WTC11 (cell line): ENCODE results near the gene DSE. TPM values are rescaled to one million over a fixed set of nuclear protein-coding genes. Genes with fewer than 3 reads are reported as not detected.

Experiments used
- ATAC-seq: fragments of 200-7000 bp; cut with Tn5 transposase; 2 replicates; pipeline ENCODE4 v1.10.0; 2021; ENCODE audit warnings: mild to moderate bottlenecking, moderate library complexity
- CTCF ChIA-PET: fragments of 300-600 bp; sonication (Branson Sonifier 250); formaldehyde crosslinking; loops from one replicate; lab custom pipeline; 2021; ENCODE audit warnings: antibody characterized with exemption; lab: Charles Lee
- POLR2A ChIA-PET: fragments of 350-600 bp; sonication (Branson Sonifier 250); formaldehyde crosslinking; loops from one replicate; lab custom pipeline; 2021; ENCODE audit warnings: antibody characterized with exemption; lab: Charles Lee
- DNase-seq: peaks from one replicate; pipeline ENCODE4 v3.0.0; 2021; ENCODE audit warnings: low spot score
- H3K27ac Mint-ChIP-seq: 2 replicates; pipeline ENCODE4 v1.8.0; 2021; ENCODE audit warnings: mixed read lengths
- H3K27me3 Mint-ChIP-seq: 2 replicates; pipeline ENCODE4 v1.8.0; 2021; ENCODE audit warnings: low read depth, mild to moderate bottlenecking, moderate library complexity, mixed read lengths
- H3K36me3 Mint-ChIP-seq: 2 replicates; pipeline ENCODE4 v1.8.0; 2021; ENCODE audit warnings: mixed read lengths
- H3K4me1 Mint-ChIP-seq: 2 replicates; pipeline ENCODE4 v1.8.0; 2022; ENCODE audit warnings: mixed read lengths
- H3K4me3 Mint-ChIP-seq: 2 replicates; pipeline ENCODE4 v1.8.0; 2021; ENCODE audit warnings: mild to moderate bottlenecking, moderate library complexity, mixed read lengths
- H3K9me3 Mint-ChIP-seq: 2 replicates; pipeline ENCODE4 v1.8.0; 2021; ENCODE audit warnings: mixed read lengths
- CREM ChIP-seq: sonication (generic); formaldehyde crosslinking; IDR thresholded peaks from 2 replicates; pipeline ENCODE4 v1.8.1; 2022; ENCODE audit warnings: mild to moderate bottlenecking, missing genetic modification reagents, moderate library complexity
- ELF4 ChIP-seq: sonication (generic); formaldehyde crosslinking; IDR thresholded peaks from 2 replicates; pipeline ENCODE4 v1.8.1; 2022; ENCODE audit warnings: low read depth, mild to moderate bottlenecking, moderate library complexity, missing genetic modification reagents
- GABPB1 ChIP-seq: sonication (generic); formaldehyde crosslinking; IDR thresholded peaks from 2 replicates; pipeline ENCODE4 v1.8.1; 2023; ENCODE audit warnings: mild to moderate bottlenecking, missing genetic modification reagents
- NFATC4 ChIP-seq: fragments of 250-450 bp; sonication (Bioruptor Pico); IDR thresholded peaks from 2 replicates; pipeline ENCODE4 v1.9.0; 2021; ENCODE audit warnings: mild to moderate bottlenecking
- NR1H2 ChIP-seq: sonication (generic); formaldehyde crosslinking; IDR thresholded peaks from 2 replicates; pipeline ENCODE4 v1.9.0; 2021; ENCODE audit warnings: mild to moderate bottlenecking, moderate library complexity, missing genetic modification reagents
- NR2C2 ChIP-seq: sonication (generic); formaldehyde crosslinking; IDR thresholded peaks from 2 replicates; pipeline ENCODE4 v1.8.0; 2022; ENCODE audit warnings: mild to moderate bottlenecking, missing genetic modification reagents
- NR3C1 ChIP-seq: sonication (generic); formaldehyde crosslinking; conservative IDR thresholded peaks from 2 replicates; pipeline ENCODE4 v1.8.1; 2023; ENCODE audit warnings: low read depth, mild to moderate bottlenecking, missing genetic modification reagents
- PRRX2 ChIP-seq: fragments of 250-450 bp; sonication (Bioruptor Pico); IDR thresholded peaks from 2 replicates; pipeline ENCODE4 v1.8.0; 2021; ENCODE audit warnings: mild to moderate bottlenecking
- RORB ChIP-seq: fragments of 250-450 bp; sonication (Bioruptor Pico); IDR thresholded peaks from 2 replicates; pipeline ENCODE4 v1.9.0; 2021; ENCODE audit warnings: mild to moderate bottlenecking
- TEAD1 ChIP-seq: sonication (generic); formaldehyde crosslinking; IDR thresholded peaks from 2 replicates; pipeline ENCODE4 v1.8.0; 2022; ENCODE audit warnings: mild to moderate bottlenecking, missing genetic modification reagents
- ZBTB21 ChIP-seq: sonication (generic); formaldehyde crosslinking; IDR thresholded peaks from 2 replicates; pipeline ENCODE4 v1.8.1; 2023; ENCODE audit warnings: mild to moderate bottlenecking, missing genetic modification reagents, borderline replicate concordance
- ZNF232 ChIP-seq: sonication (generic); formaldehyde crosslinking; IDR thresholded peaks from 2 replicates; pipeline ENCODE4 v1.8.0; 2022; ENCODE audit warnings: mild to moderate bottlenecking, missing genetic modification reagents
- ZNF263 ChIP-seq: sonication (generic); formaldehyde crosslinking; IDR thresholded peaks from 2 replicates; pipeline ENCODE4 v1.8.1; 2022; ENCODE audit warnings: low read depth, mild to moderate bottlenecking, moderate library complexity, missing genetic modification reagents
- ZNF396 ChIP-seq: fragments of 250-450 bp; sonication (Bioruptor Pico); IDR thresholded peaks from 2 replicates; pipeline ENCODE4 v1.8.0; 2021; ENCODE audit warnings: mild to moderate bottlenecking, moderate library complexity, borderline replicate concordance
- ZNF423 ChIP-seq: fragments of 250-450 bp; sonication (Bioruptor Pico); IDR thresholded peaks from 2 replicates; pipeline ENCODE4 v2.1.2; 2022; ENCODE audit warnings: mild to moderate bottlenecking, moderate library complexity
- total RNA-seq: library from RNA; stranded (reverse); gene quantifications from 3 replicates; pipeline ENCODE4 v1.2.3, GENCODE V29; 2021
- TF ChIP-seq, protein P1 (sequence below): sonication (generic); formaldehyde crosslinking; IDR thresholded peaks from 2 replicates; pipeline ENCODE4 v1.8.0; 2022; ENCODE audit warnings: mild to moderate bottlenecking, missing genetic modification reagents
- TF ChIP-seq, protein P2 (sequence below): sonication (generic); formaldehyde crosslinking; IDR thresholded peaks from 2 replicates; pipeline ENCODE4 v1.8.1; 2023; ENCODE audit warnings: mild to moderate bottlenecking, missing genetic modification reagents, moderate library complexity
- TF ChIP-seq, protein P3 (sequence below): fragments of 200-600 bp; IDR thresholded peaks from 2 replicates; pipeline ENCODE4 v1.8.0; 2022; ENCODE audit warnings: antibody characterized with exemption
- TF ChIP-seq, protein P4 (sequence below): sonication (generic); formaldehyde crosslinking; IDR thresholded peaks from 2 replicates; pipeline ENCODE4 v1.8.0; 2023; ENCODE audit warnings: mild to moderate bottlenecking, missing genetic modification reagents
- TF ChIP-seq, protein P5 (sequence below): sonication (generic); formaldehyde crosslinking; IDR thresholded peaks from 2 replicates; pipeline ENCODE4 v1.8.0; 2022; ENCODE audit warnings: mild to moderate bottlenecking, missing genetic modification reagents
- TF ChIP-seq, protein P6 (sequence below): sonication (generic); formaldehyde crosslinking; conservative IDR thresholded peaks from 2 replicates; pipeline ENCODE4 v1.8.1; 2022; ENCODE audit warnings: mild to moderate bottlenecking, missing genetic modification reagents
- TF ChIP-seq, protein P7 (sequence below): sonication (generic); formaldehyde crosslinking; IDR thresholded peaks from 2 replicates; pipeline ENCODE4 v1.8.1; 2023; ENCODE audit warnings: mild to moderate bottlenecking, missing genetic modification reagents

Gene DSE
- total RNA-seq, 1 experiment from 2014 or later = 78.3 TPM

DNA sequence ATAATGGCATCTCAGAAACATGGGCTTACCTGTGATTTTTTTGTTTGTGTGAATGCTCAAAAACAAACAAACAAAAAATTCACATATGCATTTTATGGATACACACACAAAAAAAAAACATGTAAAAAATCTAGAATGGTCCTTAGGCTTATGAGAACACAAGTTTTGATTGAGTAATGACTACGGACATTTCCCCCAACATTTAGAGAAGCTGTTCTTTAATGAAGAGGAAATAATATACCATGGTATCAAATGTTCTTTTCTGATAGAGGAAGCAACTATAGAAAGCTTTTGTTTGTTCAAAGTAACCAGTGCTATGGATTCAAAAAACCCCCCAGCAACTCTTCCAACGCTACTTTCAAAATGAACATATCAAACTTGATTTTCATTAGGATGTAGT lies 81.8 kb downstream of the DSE start:
- Mint-ChIP-seq H3K4me1 (peaks cover 11% of the 10 kb centered on the region), H3K9me3 (no peaks in the 10 kb centered on the region), H3K4me3 (no peak overlapping the region), H3K27me3 (peaks cover 7% of the 10 kb centered on the region; the same call in 1 of the 2 replicates), H3K36me3 (no peaks in the 10 kb centered on the region), H3K27ac (no peak overlapping the region)
- ATAC-seq (no peak), DNase-seq (no peak)
- TF ChIP-seq, protein P1, sequence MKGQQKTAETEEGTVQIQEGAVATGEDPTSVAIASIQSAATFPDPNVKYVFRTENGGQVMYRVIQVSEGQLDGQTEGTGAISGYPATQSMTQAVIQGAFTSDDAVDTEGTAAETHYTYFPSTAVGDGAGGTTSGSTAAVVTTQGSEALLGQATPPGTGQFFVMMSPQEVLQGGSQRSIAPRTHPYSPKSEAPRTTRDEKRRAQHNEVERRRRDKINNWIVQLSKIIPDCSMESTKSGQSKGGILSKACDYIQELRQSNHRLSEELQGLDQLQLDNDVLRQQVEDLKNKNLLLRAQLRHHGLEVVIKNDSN = no peak
- TF ChIP-seq ZNF232 (CRISPR knock-in tag) = no peak
- no peak for TF ChIP-seq NFATC4 (CRISPR knock-in tag)
- no peak for TF ChIP-seq RORB (CRISPR knock-in tag)
- TF ChIP-seq ELF4 = no peak
- TF ChIP-seq ZNF396 = no peak
- TF ChIP-seq, protein P2, sequence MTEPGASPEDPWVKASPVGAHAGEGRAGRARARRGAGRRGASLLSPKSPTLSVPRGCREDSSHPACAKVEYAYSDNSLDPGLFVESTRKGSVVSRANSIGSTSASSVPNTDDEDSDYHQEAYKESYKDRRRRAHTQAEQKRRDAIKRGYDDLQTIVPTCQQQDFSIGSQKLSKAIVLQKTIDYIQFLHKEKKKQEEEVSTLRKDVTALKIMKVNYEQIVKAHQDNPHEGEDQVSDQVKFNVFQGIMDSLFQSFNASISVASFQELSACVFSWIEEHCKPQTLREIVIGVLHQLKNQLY (CRISPR knock-in tag) = no peak
- TF ChIP-seq ZNF423 (CRISPR knock-in tag) = no peak
- no peak for TF ChIP-seq TEAD1
- TF ChIP-seq PRRX2 (CRISPR knock-in tag) = no peak
- TF ChIP-seq, protein P3, sequence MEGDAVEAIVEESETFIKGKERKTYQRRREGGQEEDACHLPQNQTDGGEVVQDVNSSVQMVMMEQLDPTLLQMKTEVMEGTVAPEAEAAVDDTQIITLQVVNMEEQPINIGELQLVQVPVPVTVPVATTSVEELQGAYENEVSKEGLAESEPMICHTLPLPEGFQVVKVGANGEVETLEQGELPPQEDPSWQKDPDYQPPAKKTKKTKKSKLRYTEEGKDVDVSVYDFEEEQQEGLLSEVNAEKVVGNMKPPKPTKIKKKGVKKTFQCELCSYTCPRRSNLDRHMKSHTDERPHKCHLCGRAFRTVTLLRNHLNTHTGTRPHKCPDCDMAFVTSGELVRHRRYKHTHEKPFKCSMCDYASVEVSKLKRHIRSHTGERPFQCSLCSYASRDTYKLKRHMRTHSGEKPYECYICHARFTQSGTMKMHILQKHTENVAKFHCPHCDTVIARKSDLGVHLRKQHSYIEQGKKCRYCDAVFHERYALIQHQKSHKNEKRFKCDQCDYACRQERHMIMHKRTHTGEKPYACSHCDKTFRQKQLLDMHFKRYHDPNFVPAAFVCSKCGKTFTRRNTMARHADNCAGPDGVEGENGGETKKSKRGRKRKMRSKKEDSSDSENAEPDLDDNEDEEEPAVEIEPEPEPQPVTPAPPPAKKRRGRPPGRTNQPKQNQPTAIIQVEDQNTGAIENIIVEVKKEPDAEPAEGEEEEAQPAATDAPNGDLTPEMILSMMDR = no peak
- no peak for TF ChIP-seq ZNF263 (CRISPR knock-in tag)
- POLR2A ChIA-PET = no interaction called here
- CTCF ChIA-PET = interaction anchor here (0.8 kb wide), 1 partner anchor 165 kb away, joined by 3 read pairs; no protein-coding TSS in a partner anchor

DNA sequence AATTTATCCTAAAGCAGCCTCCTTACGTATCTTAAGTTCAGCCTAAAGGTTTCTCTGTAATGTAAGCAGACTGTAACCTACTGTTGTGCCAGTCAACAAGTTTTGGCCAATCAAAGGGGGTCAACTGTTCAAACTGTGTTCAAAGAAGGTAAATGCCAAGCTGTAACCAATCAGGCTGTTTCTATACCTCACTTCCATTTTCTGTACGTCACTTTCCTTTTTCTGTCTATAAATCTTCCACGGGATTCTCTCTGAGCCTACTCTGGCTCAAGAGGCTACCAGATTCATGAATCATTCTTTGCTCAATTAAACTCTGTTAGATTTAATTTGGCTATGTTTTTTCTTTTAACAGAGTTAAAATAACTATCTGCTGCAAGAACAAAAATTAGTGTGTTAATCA lies 85.4 kb downstream of the DSE start:
- no peaks in the 10 kb centered on the region for H3K9me3 Mint-ChIP-seq
- H3K27me3 Mint-ChIP-seq = peaks cover 35% of the 10 kb centered on the region
- ATAC-seq (no peak), DNase-seq (no peak)
- no peak overlapping the region for H3K27ac Mint-ChIP-seq
- TF ChIP-seq, protein P4, sequence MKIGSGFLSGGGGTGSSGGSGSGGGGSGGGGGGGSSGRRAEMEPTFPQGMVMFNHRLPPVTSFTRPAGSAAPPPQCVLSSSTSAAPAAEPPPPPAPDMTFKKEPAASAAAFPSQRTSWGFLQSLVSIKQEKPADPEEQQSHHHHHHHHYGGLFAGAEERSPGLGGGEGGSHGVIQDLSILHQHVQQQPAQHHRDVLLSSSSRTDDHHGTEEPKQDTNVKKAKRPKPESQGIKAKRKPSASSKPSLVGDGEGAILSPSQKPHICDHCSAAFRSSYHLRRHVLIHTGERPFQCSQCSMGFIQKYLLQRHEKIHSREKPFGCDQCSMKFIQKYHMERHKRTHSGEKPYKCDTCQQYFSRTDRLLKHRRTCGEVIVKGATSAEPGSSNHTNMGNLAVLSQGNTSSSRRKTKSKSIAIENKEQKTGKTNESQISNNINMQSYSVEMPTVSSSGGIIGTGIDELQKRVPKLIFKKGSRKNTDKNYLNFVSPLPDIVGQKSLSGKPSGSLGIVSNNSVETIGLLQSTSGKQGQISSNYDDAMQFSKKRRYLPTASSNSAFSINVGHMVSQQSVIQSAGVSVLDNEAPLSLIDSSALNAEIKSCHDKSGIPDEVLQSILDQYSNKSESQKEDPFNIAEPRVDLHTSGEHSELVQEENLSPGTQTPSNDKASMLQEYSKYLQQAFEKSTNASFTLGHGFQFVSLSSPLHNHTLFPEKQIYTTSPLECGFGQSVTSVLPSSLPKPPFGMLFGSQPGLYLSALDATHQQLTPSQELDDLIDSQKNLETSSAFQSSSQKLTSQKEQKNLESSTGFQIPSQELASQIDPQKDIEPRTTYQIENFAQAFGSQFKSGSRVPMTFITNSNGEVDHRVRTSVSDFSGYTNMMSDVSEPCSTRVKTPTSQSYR (CRISPR knock-in tag) = no peak
- TF ChIP-seq, protein P5, sequence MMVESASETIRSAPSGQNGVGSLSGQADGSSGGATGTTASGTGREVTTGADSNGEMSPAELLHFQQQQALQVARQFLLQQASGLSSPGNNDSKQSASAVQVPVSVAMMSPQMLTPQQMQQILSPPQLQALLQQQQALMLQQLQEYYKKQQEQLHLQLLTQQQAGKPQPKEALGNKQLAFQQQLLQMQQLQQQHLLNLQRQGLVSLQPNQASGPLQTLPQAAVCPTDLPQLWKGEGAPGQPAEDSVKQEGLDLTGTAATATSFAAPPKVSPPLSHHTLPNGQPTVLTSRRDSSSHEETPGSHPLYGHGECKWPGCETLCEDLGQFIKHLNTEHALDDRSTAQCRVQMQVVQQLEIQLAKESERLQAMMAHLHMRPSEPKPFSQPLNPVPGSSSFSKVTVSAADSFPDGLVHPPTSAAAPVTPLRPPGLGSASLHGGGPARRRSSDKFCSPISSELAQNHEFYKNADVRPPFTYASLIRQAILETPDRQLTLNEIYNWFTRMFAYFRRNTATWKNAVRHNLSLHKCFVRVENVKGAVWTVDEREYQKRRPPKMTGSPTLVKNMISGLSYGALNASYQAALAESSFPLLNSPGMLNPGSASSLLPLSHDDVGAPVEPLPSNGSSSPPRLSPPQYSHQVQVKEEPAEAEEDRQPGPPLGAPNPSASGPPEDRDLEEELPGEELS (CRISPR knock-in tag) = no peak
- ChIA-PET POLR2A (no interaction called here), CTCF (no interaction called here)
- H3K4me3 Mint-ChIP-seq = no peak overlapping the region
- no peaks in the 10 kb centered on the region for H3K36me3 Mint-ChIP-seq
- peaks cover 2% of the 10 kb centered on the region for H3K4me1 Mint-ChIP-seq

DNA sequence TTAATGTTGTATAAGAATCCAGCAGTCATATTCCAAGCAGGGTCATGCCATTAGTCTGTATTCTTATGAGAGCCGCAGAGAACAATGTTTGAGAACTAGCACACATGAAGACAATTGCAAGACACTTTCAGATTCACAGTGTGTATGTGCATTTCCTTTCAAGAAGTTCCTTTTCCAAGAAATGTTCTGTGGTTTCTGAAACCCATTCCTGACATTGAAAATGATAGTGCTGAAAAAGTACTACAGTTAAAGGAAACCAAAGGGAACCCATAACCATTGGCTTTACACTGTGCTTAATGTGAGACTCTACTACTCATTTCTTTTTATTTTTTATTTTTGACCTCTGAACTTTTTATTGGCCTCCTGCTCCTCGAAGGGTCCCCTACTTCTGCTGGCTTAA lies 86.2 kb downstream of the DSE start:
- TF ChIP-seq GABPB1 (CRISPR knock-in tag) (no peak), NR3C1 (CRISPR knock-in tag) (no peak), NR1H2 (CRISPR knock-in tag) (no peak), NR2C2 (CRISPR knock-in tag) (no peak), CREM (no peak), ZBTB21 (CRISPR knock-in tag) (no peak)
- TF ChIP-seq, protein P6, sequence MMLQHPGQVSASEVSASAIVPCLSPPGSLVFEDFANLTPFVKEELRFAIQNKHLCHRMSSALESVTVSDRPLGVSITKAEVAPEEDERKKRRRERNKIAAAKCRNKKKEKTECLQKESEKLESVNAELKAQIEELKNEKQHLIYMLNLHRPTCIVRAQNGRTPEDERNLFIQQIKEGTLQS (CRISPR knock-in tag) = no peak
- TF ChIP-seq, protein P7, sequence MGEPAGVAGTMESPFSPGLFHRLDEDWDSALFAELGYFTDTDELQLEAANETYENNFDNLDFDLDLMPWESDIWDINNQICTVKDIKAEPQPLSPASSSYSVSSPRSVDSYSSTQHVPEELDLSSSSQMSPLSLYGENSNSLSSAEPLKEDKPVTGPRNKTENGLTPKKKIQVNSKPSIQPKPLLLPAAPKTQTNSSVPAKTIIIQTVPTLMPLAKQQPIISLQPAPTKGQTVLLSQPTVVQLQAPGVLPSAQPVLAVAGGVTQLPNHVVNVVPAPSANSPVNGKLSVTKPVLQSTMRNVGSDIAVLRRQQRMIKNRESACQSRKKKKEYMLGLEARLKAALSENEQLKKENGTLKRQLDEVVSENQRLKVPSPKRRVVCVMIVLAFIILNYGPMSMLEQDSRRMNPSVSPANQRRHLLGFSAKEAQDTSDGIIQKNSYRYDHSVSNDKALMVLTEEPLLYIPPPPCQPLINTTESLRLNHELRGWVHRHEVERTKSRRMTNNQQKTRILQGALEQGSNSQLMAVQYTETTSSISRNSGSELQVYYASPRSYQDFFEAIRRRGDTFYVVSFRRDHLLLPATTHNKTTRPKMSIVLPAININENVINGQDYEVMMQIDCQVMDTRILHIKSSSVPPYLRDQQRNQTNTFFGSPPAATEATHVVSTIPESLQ (CRISPR knock-in tag) = no peak
- Mint-ChIP-seq H3K9me3 (no peaks in the 10 kb centered on the region), H3K27ac (no peak overlapping the region), H3K4me1 (peaks cover 5% of the 10 kb centered on the region; the same call in 1 of the 2 replicates), H3K4me3 (no peak overlapping the region), H3K27me3 (peaks cover 44% of the 10 kb centered on the region), H3K36me3 (no peaks in the 10 kb centered on the region)
- CTCF ChIA-PET = no interaction called here
- POLR2A ChIA-PET = no interaction called here
- DNase-seq = no peak
- ATAC-seq = no peak
